Mucosa of descending colon (tissue), 3 donors: Measurements from ENCODE around the gene PSTPIP1. TPM values are rescaled to one million over a fixed set of nuclear protein-coding genes. Genes with fewer than 3 reads are reported as not detected.

Experiments used
- ATAC-seq: fragments of 200-7000 bp; cut with Tn5 transposase; one replicate; pipeline ENCODE4 v1.9.1; 2020; ENCODE audit warnings: mild to moderate bottlenecking, moderate library complexity
- DNase-seq, 3 donors: peaks; one replicate each; pipeline ENCODE4 v3.0.0-alpha.2; 2020
- H3K36me3 ChIP-seq: fragments of 200-600 bp; one replicate; pipeline ENCODE4 v1.8.0; 2021; ENCODE audit warnings: low read depth, mild to moderate bottlenecking
- H3K4me1 ChIP-seq: fragments of 200-600 bp; one replicate; pipeline ENCODE4 v1.8.0; 2021; ENCODE audit warnings: low read depth, mild to moderate bottlenecking
- H3K4me3 ChIP-seq: fragments of 200-600 bp; one replicate; pipeline ENCODE4 v1.8.0; 2021; ENCODE audit warnings: mild to moderate bottlenecking
- H3K9me3 ChIP-seq: fragments of 200-600 bp; one replicate; pipeline ENCODE4 v1.8.0; 2021; ENCODE audit warnings: mild to moderate bottlenecking
- intact Hi-C, 2 donors: fragments of 100-400 bp; cut with DNase I in 1 of 2; cut with micrococcal nuclease in 1 of 2; formaldehyde crosslinking; loops; one replicate each; pipeline versions ENCODE4 v1.11.0 to v1.11.1; 2022; cut with DNase I, micrococcal nuclease
- total RNA-seq, 3 donors: library from RNA; stranded (reverse); fragmentation: NEBNext Ultra II Directional in 2 of 3; extraction: Animal tissue kit (Norgen Biotek cat#: 25700) in 2 of 3; gene quantifications; one replicate each; pipeline versions ENCODE4 v1.2.1 to v1.2.4, GENCODE V29; 2021 to 2023
- TF ChIP-seq, protein P1 (sequence below): fragments of 200-600 bp; IDR thresholded peaks from one replicate; pipeline ENCODE4 v1.8.0; 2022; ENCODE audit warnings: antibody characterized with exemption, mild to moderate bottlenecking
- donor health status: DM: no; HTN: no; CAD: no; lungs with moderate emphysema.
- donor health status: DM: no; HTN: no; CAD: no.
- donor health status: DM: no; HTN: yes; CAD: no.

PSTPIP1 gene
- total RNA-seq, 3 donors from 2014 or later = 4.4 to 8.2 (median 6.3) TPM

DNA sequence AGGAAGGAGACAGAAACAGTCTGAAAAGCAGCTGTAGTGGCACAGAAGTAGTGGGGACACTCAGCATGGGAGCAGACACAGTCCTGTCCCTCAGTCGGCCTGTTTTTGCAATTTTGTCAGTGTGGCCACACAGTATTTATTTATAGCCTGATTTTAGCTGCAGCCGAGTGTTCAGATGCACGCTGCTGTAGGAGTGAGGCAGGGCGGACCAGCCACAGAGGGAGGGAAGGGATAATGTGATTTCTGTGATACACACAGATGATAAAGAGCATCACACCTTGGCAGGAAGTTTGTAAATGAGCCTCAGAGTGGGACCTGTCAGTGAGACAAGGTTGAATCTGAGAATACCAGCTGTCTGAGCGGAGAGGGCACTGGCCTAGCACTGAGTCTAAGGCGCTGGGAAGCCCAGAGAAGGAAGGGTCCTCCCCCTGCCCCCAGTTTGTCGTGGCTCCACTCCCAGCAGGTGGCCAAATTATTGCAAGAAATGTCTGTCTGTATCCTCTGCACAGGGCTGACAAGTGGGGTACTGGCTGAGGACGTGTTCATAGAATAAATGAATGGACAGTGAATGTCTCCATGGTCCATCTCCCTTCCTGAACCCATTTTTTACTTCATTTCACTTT lies 3.8 kb downstream of the PSTPIP1 start:
- intact Hi-C loops = no loop called here
- DNase-seq (peak in 1 of 3 donors; percentile 15), ATAC-seq (no peak)
- Histone ChIP-seq H3K36me3 (no peaks in the 10 kb centered on the region), H3K9me3 (no peaks in the 10 kb centered on the region), H3K4me3 (no peak overlapping the region), H3K4me1 (no peaks in the 10 kb centered on the region)
- TF ChIP-seq, protein P1, sequence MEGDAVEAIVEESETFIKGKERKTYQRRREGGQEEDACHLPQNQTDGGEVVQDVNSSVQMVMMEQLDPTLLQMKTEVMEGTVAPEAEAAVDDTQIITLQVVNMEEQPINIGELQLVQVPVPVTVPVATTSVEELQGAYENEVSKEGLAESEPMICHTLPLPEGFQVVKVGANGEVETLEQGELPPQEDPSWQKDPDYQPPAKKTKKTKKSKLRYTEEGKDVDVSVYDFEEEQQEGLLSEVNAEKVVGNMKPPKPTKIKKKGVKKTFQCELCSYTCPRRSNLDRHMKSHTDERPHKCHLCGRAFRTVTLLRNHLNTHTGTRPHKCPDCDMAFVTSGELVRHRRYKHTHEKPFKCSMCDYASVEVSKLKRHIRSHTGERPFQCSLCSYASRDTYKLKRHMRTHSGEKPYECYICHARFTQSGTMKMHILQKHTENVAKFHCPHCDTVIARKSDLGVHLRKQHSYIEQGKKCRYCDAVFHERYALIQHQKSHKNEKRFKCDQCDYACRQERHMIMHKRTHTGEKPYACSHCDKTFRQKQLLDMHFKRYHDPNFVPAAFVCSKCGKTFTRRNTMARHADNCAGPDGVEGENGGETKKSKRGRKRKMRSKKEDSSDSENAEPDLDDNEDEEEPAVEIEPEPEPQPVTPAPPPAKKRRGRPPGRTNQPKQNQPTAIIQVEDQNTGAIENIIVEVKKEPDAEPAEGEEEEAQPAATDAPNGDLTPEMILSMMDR = no peak

DNA sequence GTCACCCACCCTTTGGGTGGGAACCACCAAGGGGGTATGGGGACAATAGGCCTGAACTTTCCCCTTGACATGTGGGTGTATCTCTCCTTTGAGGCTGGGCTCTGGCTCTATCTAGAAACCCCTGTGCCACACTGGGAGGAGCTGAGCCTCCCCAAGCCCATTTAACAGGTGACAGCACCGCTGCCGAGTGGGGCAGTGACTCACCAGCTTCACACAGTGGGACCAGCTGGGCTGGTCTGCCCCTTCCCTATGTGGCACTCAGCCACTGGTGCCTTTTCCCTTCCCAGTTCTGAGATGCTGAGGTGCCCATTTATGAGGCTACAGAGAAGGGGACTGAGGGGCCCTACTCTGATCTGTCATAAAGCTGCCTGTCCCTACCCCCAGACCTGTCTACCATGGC lies 5.1 kb downstream of the PSTPIP1 start:
- no peaks in the 10 kb centered on the region for H3K9me3 ChIP-seq
- intact Hi-C loops = no loop called here
- DNase-seq = peak in 2 of 3 donors; percentile 5 to 48
- no peak for ATAC-seq
- H3K36me3 ChIP-seq = no peaks in the 10 kb centered on the region
- TF ChIP-seq, protein P1 = no peak
- H3K4me3 ChIP-seq = no peak overlapping the region
- no peaks in the 10 kb centered on the region for H3K4me1 ChIP-seq

DNA sequence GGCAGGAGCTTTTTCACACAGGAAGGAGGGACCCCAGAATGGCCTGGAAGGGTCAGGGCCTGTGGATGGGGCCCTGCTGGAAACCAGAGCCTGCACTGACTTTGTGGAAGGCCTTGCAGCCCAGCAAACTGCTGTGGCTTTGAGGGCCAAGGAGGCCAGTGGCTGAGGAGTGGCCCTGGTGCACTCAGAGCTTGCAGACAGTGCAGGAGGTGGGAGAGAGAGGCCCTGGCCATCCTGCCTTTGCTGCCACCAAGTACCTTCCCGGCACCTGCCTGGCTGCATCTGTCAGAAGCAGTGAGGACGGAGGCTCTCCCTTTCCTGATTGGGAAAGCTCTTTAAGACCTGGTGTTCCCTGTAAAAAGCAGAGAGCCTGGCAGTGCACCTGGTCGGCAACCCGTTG lies 6.4 kb downstream of the PSTPIP1 start:
- intact Hi-C loops = no loop called here
- TF ChIP-seq, protein P1 = no peak
- Histone ChIP-seq H3K4me3 (no peak overlapping the region), H3K36me3 (no peaks in the 10 kb centered on the region), H3K9me3 (no peaks in the 10 kb centered on the region), H3K4me1 (no peaks in the 10 kb centered on the region)
- ATAC-seq (no peak), DNase-seq (peak in 2 of 3 donors; percentile 16 to 33)

DNA sequence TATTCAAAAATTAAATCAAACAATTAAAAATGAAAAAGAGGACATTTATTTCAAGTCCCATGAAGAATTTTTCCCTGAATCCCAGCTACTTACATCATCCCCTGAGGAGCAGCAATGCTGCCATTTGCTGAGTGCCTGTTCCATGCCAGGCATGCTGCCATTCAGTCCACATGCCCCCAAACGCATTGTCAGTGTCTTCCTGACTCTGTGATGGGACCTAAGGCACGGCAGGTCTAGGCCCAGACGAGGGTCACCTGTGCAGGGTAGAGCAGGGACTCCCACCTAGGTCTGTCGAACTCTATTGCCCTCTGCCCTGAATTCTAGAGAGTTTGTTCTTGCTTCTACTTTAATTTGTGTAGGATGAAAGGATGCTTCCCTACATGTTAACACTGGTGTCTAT lies 7.0 kb downstream of the PSTPIP1 start:
- Histone ChIP-seq H3K9me3 (no peaks in the 10 kb centered on the region), H3K36me3 (no peaks in the 10 kb centered on the region), H3K4me1 (no peaks in the 10 kb centered on the region), H3K4me3 (no peak overlapping the region)
- TF ChIP-seq, protein P1 = no peak
- peak in 2 of 3 donors; percentile 4 to 14 for DNase-seq
- no peak for ATAC-seq
- intact Hi-C loops = no loop called here

DNA sequence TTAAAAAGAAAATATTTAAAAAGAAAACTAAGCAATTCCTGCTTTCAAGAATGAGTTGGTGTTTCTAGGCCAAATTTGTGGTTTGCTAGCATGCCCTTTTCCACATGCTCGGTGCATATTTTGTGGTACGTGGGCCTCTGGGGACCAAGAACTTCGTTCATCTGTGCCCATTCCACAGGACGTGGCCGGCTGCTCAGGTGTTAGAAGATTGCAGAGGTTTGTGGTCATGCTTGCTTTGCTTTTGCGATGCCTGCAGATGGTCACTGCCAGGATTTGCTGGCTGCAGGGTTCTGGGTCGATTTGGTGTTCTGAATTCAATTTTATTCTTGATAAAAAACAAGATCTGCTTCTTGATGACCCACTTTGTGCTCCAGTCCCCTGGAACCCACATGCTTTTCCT lies 7.5 kb downstream of the PSTPIP1 start:
- no peak overlapping the region for H3K4me3 ChIP-seq
- peak in 2 of 3 donors; percentile 26 to 37 for DNase-seq
- H3K36me3 ChIP-seq = no peaks in the 10 kb centered on the region
- no peaks in the 10 kb centered on the region for H3K4me1 ChIP-seq
- TF ChIP-seq, protein P1 = no peak
- intact Hi-C loops = no loop called here
- H3K9me3 ChIP-seq = no peaks in the 10 kb centered on the region
- no peak for ATAC-seq
